T-helper 2 cell treated with Interferon-gamma antibody and Interleukin-4, amounts not matched to agents 5 μg/mL and 100 μg/mL, for 36 hours (primary cell): ENCODE data around the gene LIN37.
A peak's percentile ranks its signal among the peaks of the same experiment; 100 is the strongest.

Experiments
- DNase-seq: peaks from one replicate; pipeline ENCODE4 v3.0.0; 2021; ENCODE audit warnings: low spot score
- H3K27ac Mint-ChIP-seq: one replicate; pipeline ENCODE4 v1.8.0; 2021; ENCODE audit warnings: mild to moderate bottlenecking, mixed read lengths
- H3K27me3 Mint-ChIP-seq: one replicate; pipeline ENCODE4 v1.8.0; 2021; ENCODE audit warnings: low read depth, mixed read lengths
- H3K36me3 Mint-ChIP-seq: one replicate; pipeline ENCODE4 v1.8.0; 2021; ENCODE audit warnings: low read depth, mixed read lengths
- H3K4me1 Mint-ChIP-seq: one replicate; pipeline ENCODE4 v1.8.0; 2021; ENCODE audit warnings: low read depth, mixed read lengths
- H3K4me3 Mint-ChIP-seq: one replicate; pipeline ENCODE4 v1.8.0; 2022; ENCODE audit warnings: mild to moderate bottlenecking, moderate library complexity, mixed read lengths
- H3K9me3 Mint-ChIP-seq: one replicate; pipeline ENCODE4 v1.8.0; 2021; ENCODE audit warnings: mixed read lengths

LIN37 gene

GRCh38 chr19:35748106-35749020 is at the start of gene LIN37:
Gene LIN37 (plus strand): TSS chr19:35748576. CDS start chr19:35748725, 149 bp downstream.
- Mint-ChIP-seq H3K4me1 (peaks cover 33% of the 10 kb centered on the region), H3K4me3 (peak within 1 kb of the TSS; percentile 94), H3K9me3 (no peaks in the 10 kb centered on the region), H3K27me3 (no peaks in the 10 kb centered on the region), H3K27ac (peak within 1 kb of the TSS; percentile 92), H3K36me3 (peaks cover 10% of the 10 kb centered on the region)
- DNase-seq = peak; percentile 99

- no peaks in the 10 kb centered on the region for H3K36me3 Mint-ChIP-seq
- H3K4me1 Mint-ChIP-seq = peaks cover 6% of the 10 kb centered on the region
- peak overlapping the region; percentile 85 for H3K4me3 Mint-ChIP-seq
- H3K27ac Mint-ChIP-seq = peak overlapping the region; percentile 95
- DNase-seq = peak; percentile 94
- no peaks in the 10 kb centered on the region for H3K9me3 Mint-ChIP-seq
- no peaks in the 10 kb centered on the region for H3K27me3 Mint-ChIP-seq
These were observed 46.0 kb upstream of the LIN37 start for GRCh38 chr19:35702223-35703012.

- no peaks in the 10 kb centered on the region for H3K36me3 Mint-ChIP-seq
- H3K4me1 Mint-ChIP-seq = peaks cover 6% of the 10 kb centered on the region
- H3K27me3 Mint-ChIP-seq = no peaks in the 10 kb centered on the region
- no peak overlapping the region for H3K4me3 Mint-ChIP-seq
- H3K27ac Mint-ChIP-seq = no peak overlapping the region
- no peaks in the 10 kb centered on the region for H3K9me3 Mint-ChIP-seq
- DNase-seq = no peak
These were observed 45.0 kb upstream of the LIN37 start for GRCh38 chr19:35703343-35703742.

- peak; percentile 35 for DNase-seq
- Mint-ChIP-seq H3K27ac (no peak within 1 kb of the TSS), H3K4me1 (peaks cover 6% of the 10 kb centered on the region), H3K36me3 (no peaks in the 10 kb centered on the region), H3K27me3 (no peaks in the 10 kb centered on the region), H3K4me3 (no peak within 1 kb of the TSS), H3K9me3 (no peaks in the 10 kb centered on the region)
These were observed 44.2 kb upstream of the LIN37 start, which contains the start of gene ZBTB32 for GRCh38 chr19:35704218-35704617. Gene ZBTB32 (plus strand): TSS chr19:35704558. CDS start chr19:35714627, 10,069 bp downstream.

- no peak for DNase-seq
- Mint-ChIP-seq H3K36me3 (peaks cover 2% of the 10 kb centered on the region), H3K27ac (no peak overlapping the region), H3K4me1 (peaks cover 28% of the 10 kb centered on the region), H3K4me3 (no peak overlapping the region), H3K9me3 (no peaks in the 10 kb centered on the region), H3K27me3 (no peaks in the 10 kb centered on the region)
These were observed 40.0 kb upstream of the LIN37 start for GRCh38 chr19:35708391-35708790.

GRCh38 chr19:35710784-35711723 is 37.3 kb upstream of the LIN37 start:
- peak; percentile 80 for DNase-seq
- Mint-ChIP-seq H3K9me3 (no peaks in the 10 kb centered on the region), H3K27ac (peak overlapping the region; percentile 98), H3K4me3 (peak overlapping the region; percentile 71), H3K36me3 (peaks cover 18% of the 10 kb centered on the region), H3K27me3 (no peaks in the 10 kb centered on the region), H3K4me1 (peaks cover 47% of the 10 kb centered on the region)

- peak overlapping the region; percentile 98 for H3K27ac Mint-ChIP-seq
- peak overlapping the region; percentile 89 for H3K4me3 Mint-ChIP-seq
- peaks cover 53% of the 10 kb centered on the region for H3K4me1 Mint-ChIP-seq
- no peaks in the 10 kb centered on the region for H3K27me3 Mint-ChIP-seq
- no peaks in the 10 kb centered on the region for H3K9me3 Mint-ChIP-seq
- DNase-seq = peak; percentile 85
- peaks cover 25% of the 10 kb centered on the region for H3K36me3 Mint-ChIP-seq
These were observed 35.5 kb upstream of the LIN37 start for GRCh38 chr19:35712567-35713505.

- Mint-ChIP-seq H3K36me3 (peaks cover 25% of the 10 kb centered on the region), H3K27ac (peak overlapping the region; percentile 98), H3K9me3 (no peaks in the 10 kb centered on the region), H3K4me1 (peaks cover 53% of the 10 kb centered on the region), H3K27me3 (no peaks in the 10 kb centered on the region), H3K4me3 (peak overlapping the region; percentile 89)
- DNase-seq = no peak
These were observed 34.9 kb upstream of the LIN37 start for GRCh38 chr19:35713506-35713850.

GRCh38 chr19:35713904-35714495 is 34.4 kb upstream of the LIN37 start:
- no peaks in the 10 kb centered on the region for H3K27me3 Mint-ChIP-seq
- H3K4me3 Mint-ChIP-seq = peak overlapping the region; percentile 89

GRCh38 chr19:35714601-35715354 is 33.6 kb upstream of the LIN37 start:
- Mint-ChIP-seq H3K4me1 (peaks cover 61% of the 10 kb centered on the region), H3K27ac (peak overlapping the region; percentile 98), H3K4me3 (peak overlapping the region; percentile 89), H3K27me3 (no peaks in the 10 kb centered on the region), H3K36me3 (peaks cover 33% of the 10 kb centered on the region), H3K9me3 (no peaks in the 10 kb centered on the region)
- no peak for DNase-seq

More at GRCh38 chr19:35713904-35714495, 34.4 kb upstream of the LIN37 start:
- no peak for DNase-seq
- peaks cover 27% of the 10 kb centered on the region for H3K36me3 Mint-ChIP-seq
- H3K27ac Mint-ChIP-seq = peak overlapping the region; percentile 98
- H3K4me1 Mint-ChIP-seq = peaks cover 55% of the 10 kb centered on the region
- H3K9me3 Mint-ChIP-seq = no peaks in the 10 kb centered on the region

GRCh38 chr19:35715355-35715809 is 33.0 kb upstream of the LIN37 start:
- no peak for DNase-seq

More at GRCh38 chr19:35715355-35715809, 33.0 kb upstream of the LIN37 start:
- Mint-ChIP-seq H3K9me3 (no peaks in the 10 kb centered on the region), H3K4me1 (peaks cover 57% of the 10 kb centered on the region), H3K27me3 (no peaks in the 10 kb centered on the region), H3K4me3 (peak overlapping the region; percentile 89), H3K27ac (peak overlapping the region; percentile 94), H3K36me3 (peaks cover 36% of the 10 kb centered on the region)
